ENCODE measurements around the gene MECP2. TPM values are rescaled to one million over a fixed set of nuclear protein-coding genes. Genes with fewer than 3 reads are reported as not detected.
"Not testable (repeated sequence)": the region's sequence is repeated elsewhere in the genome, so short reads cannot be mapped to it uniquely, and the experiment has no call there.

The MECP2 gene
- 10 to 100 TPM; 61.0 to 84.9 TPM for total RNA-seq

DNA sequence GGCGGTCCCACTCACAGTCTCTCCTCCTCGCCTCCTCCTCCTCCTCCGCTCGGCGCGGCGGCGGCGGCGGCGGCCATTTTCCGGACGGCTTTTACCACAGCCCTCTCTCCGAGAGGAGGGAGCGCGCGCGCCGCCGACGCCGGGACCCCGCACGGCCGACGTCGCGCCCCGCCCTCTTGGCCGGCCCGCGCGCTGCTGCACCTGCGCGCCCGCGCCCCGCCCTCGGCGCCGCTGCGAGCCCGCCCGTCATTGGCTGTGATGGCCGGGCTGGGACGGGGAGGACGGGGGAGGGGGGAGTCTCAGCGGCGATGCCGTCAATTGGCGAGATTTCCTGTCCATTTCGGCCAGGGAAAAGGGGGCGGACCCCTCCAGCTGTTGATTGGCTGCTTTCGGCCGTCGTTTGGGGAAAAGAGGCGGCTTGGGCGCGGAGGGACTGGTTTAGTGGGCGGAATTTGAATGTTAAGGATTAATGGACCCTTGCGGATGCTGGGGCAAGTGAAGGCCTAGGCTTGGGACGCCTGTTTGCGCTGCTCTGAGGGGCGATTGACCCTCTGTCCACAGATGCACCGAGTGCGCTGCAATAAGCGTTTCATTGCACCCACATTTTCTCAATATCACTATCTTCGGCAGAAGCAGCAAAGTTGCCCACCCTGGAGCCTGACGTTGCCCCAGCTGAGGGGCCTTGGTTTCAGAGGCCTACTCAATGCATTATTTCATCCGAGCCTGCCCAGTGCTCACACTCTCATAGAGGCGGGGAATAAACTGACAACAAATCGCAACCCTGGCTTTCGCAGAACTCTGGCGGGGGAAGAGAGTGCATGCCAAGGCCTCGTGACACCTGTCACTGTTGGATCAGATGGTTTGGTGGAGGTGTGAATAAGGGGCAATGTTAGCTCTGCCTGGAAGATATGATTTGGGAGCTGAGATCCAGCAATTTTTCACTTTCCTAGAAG, at the start of gene MECP2:
MECP2 (minus strand) TSS at position 129 of the 953 bp plus-strand sequence.
- DNase-seq (ENCODE audit: low spot score in 2 of 2): peak; percentile 87 to 92
- Mint-ChIP-seq H3K36me3 (peaks cover 8% of the 10 kb centered on the region in 2 donors), H3K27ac (peak within 1 kb of the TSS; percentile 97 to 99), H3K9me3 (no peaks in the 10 kb centered on the region)
- peak; percentile 85 to 93 for ATAC-seq

DNA sequence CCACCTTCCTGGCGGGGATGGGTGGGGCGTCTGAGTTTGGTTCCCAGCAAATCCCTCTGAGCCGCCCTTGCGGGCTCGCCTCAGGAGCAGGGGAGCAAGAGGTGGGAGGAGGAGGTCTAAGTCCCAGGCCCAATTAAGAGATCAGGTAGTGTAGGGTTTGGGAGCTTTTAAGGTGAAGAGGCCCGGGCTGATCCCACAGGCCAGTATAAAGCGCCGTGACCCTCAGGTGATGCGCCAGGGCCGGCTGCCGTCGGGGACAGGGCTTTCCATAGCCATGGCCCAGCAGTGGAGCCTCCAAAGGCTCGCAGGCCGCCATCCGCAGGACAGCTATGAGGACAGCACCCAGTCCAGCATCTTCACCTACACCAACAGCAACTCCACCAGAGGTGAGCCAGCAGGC, 46.5 kb upstream of the MECP2 start, which contains the start of gene OPN1LW:
OPN1LW (plus strand) TSS at position 234 of the 400 bp plus-strand sequence; CDS start at position 275, 41 bp downstream.
- H3K9me3 Mint-ChIP-seq, H3K36me3 Mint-ChIP-seq: not testable (repeated sequence)

DNA sequence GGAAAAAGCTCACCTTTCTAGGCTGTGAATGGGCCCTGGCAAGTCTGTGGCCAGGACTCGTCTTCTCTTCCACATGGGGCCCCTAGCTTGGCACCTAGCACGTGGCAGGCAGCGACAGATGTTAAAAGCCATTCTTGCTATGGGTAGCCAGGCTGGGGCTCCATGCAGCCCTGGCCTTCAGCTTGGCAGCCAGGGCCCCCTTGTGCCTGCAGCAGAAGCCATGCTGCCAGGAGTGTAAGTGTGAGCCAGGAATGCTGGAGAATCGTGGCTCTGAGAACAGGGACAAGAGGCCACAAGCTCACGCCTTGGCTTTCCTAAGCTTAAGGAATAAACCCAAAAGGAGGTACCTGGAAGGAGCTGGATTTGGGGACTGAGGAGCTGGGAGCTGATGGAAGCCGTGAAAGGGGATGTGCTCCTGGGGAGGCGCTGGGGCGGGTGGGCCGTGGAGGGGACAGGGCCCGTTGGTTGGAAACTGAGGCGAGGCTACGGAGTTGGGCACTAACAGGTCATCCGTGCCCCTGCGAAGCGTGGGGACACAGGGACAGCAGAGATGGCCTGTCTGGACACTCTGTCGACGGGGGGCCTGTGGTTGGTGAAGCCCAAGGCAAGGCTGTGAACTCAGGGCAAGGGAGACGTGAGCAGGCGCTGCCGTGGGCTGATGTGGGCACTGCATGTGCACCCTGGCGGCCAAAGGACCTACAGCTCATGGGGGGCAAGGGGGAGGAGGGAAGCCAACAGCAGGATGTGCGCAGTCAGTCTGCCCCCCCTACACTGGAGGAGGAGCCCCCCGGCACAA, 45.6 kb upstream of the MECP2 start:
- Mint-ChIP-seq H3K9me3 (no peaks in the 10 kb centered on the region), H3K27ac (no peak overlapping the region), H3K36me3 (no peaks in the 10 kb centered on the region)
- DNase-seq (ENCODE audit: low spot score in 2 of 2): no peak
- ATAC-seq: no peak

More for the DNA sequence above, 46.5 kb upstream of the MECP2 start, which contains the start of gene OPN1LW:
- not testable (repeated sequence) for ATAC-seq; H3K27ac Mint-ChIP-seq; DNase-seq (ENCODE audit: low spot score in 2 of 2)

DNA sequence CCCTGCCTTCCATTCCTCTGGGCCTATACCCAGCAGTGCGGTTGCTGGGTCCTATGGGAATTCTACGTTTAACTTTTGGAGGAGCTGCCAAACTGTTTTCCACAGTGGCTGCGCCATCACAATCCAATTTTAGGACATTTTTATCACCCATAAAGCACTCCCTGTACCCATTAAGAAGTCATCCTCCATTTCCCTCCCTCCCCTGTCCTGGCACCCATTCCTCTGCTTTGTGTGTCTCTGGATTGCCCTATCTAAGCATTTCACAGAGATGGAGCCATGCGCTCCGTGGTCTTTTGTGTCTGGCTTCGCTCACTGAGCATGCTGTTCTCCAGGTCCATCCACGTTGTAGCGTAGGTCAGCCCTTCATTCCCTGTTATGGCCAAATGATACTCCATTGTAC, 44.9 kb upstream of the MECP2 start:
- ATAC-seq (no peak), DNase-seq (ENCODE audit: low spot score in 2 of 2) (no peak)
- Mint-ChIP-seq H3K9me3 (no peaks in the 10 kb centered on the region), H3K36me3 (no peaks in the 10 kb centered on the region), H3K27ac (no peak overlapping the region)

DNA sequence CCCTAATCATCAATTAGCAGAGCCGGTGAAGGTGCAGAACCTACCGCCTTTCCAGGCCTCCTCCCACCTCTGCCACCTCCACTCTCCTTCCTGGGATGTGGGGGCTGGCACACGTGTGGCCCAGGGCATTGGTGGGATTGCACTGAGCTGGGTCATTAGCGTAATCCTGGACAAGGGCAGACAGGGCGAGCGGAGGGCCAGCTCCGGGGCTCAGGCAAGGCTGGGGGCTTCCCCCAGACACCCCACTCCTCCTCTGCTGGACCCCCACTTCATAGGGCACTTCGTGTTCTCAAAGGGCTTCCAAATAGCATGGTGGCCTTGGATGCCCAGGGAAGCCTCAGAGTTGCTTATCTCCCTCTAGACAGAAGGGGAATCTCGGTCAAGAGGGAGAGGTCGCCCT, 43.2 kb upstream of the MECP2 start:
- no peak for DNase-seq (ENCODE audit: low spot score in 2 of 2)
- no peak for ATAC-seq
- H3K9me3 Mint-ChIP-seq: no peaks in the 10 kb centered on the region
- no peak overlapping the region for H3K27ac Mint-ChIP-seq
- H3K36me3 Mint-ChIP-seq: no peaks in the 10 kb centered on the region

DNA sequence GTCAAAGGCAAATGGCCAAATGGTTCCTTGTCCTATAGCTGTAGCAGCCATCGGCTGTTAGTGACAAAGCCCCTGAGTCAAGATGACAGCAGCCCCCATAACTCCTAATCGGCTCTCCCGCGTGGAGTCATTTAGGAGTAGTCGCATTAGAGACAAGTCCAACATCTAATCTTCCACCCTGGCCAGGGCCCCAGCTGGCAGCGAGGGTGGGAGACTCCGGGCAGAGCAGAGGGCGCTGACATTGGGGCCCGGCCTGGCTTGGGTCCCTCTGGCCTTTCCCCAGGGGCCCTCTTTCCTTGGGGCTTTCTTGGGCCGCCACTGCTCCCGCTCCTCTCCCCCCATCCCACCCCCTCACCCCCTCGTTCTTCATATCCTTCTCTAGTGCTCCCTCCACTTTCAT, 42.7 kb upstream of the MECP2 start:
- DNase-seq (ENCODE audit: low spot score in 2 of 2) (no peak), ATAC-seq (no peak)
- no peak overlapping the region for H3K27ac Mint-ChIP-seq

DNA sequence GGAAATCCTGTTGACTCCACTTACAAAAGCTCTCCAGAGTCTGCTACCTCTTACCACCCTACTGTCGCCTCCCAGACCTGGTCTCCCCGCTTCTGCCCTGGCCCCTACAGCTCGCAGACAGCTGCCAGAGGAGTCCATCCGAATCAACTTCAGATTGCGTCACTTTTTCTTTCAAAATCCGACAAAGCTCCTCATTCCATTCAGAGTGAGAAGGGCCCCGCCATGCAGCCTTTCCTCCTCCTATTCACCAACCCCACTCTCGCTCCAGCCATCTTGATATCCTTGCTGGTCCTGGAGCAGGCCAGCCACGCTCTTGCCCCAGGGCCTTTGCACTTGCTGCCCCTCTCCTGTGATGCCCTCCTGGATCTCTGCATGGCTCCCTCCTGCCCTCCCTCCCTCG, 41.3 kb upstream of the MECP2 start:
- DNase-seq (ENCODE audit: low spot score in 2 of 2) (no peak), ATAC-seq (no peak)
- Mint-ChIP-seq H3K36me3 (no peaks in the 10 kb centered on the region), H3K27ac (peak overlapping the region in 1 of 2 donors; percentile 69), H3K9me3 (no peaks in the 10 kb centered on the region)

More for the DNA sequence above, 42.7 kb upstream of the MECP2 start:
- no peaks in the 10 kb centered on the region for H3K36me3 Mint-ChIP-seq
- H3K9me3 Mint-ChIP-seq: no peaks in the 10 kb centered on the region

DNA sequence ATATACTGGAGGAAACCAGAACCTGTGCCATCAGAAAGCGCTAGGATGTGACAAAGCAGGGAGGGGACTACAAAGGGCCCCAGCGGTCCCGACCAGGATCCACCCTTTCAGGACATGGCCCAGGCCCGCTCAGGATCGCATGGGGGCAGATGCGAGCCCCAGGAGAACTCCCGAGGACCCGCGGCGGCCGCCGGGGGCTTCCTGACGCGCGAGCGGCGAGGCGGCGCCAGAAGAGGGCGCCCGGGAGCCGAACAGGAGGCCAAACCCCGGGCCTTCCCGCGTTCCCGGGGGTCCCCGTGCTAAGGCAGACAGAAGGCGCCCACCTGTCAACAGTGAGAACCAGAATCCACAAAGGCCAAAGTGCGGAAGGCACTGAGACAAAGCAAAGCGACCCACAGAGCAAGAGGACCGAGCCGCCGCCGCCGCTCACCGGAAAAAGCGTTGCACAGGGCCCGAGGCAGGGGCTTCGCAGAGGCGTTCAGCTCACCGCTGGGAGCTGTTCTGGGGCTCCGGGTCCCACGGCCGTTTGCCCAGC, 39.2 kb upstream of the MECP2 start:
- H3K27ac Mint-ChIP-seq: peak overlapping the region; percentile 81 to 98
- ATAC-seq (peak; percentile 81 to 86), DNase-seq (ENCODE audit: low spot score in 2 of 2) (peak; percentile 65 to 78)
- no peaks in the 10 kb centered on the region for H3K9me3 Mint-ChIP-seq
- no peaks in the 10 kb centered on the region for H3K36me3 Mint-ChIP-seq

DNA sequence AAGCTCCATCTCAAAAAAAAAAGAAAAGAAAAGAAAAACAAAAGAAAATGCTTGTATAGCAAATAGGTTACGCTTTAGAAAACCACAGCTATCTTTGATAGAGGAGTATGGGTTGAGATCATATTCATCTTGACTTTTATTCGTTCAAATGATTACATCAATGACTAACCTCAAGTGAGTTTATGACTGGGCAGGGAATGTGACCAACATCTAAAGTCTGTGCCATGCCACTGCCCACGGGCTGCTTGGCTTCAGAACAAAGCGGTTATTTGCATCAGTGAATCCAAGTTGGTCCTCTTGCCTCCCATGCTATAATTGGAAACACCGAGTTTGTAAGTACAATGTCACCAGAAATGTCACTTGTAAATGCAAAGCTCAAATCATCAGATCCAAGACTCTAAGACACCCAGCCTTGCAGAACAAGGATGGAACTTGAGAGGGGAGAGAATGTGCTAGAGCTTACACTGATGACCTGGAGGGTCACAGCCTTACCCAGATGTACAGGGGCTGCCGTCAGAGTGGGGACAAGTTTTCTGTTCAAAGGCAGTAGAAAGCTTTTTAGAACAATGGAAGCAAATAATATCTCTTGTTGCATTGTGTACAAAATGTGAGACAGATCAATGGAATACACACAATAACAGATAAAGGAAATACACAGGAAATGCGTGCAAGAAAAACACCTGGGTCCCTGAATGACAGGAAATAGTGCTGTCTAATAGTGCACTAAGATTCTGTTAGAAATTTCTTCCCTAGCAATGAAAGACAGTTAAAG, 38.1 kb upstream of the MECP2 start:
- ATAC-seq (peak; percentile 79 to 81), DNase-seq (ENCODE audit: low spot score in 2 of 2) (peak in 1 of 2 donors; percentile 11)
- Mint-ChIP-seq H3K36me3 (no peaks in the 10 kb centered on the region), H3K9me3 (no peaks in the 10 kb centered on the region), H3K27ac (no peak overlapping the region)

DNA sequence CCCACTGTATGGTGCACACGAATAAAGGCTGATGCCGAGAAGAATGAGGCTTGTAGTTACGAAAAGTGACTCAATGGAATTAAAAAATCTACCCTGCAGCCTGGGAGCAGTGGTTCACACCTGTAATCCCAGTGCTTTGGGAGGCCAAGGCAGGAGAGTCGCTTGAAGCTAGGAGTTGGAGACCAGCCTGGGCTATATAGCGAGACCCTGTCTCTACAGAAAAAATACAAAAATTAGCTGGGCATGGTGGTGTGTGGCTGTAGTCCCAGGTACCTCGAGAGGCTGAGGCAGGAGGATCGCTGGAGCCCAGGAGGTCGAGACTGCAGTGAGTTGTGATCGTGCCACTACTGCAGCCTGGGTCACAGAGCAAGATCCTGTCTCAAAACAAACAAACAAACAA, 34.8 kb upstream of the MECP2 start:
- Mint-ChIP-seq H3K9me3 (no peaks in the 10 kb centered on the region), H3K27ac (no peak overlapping the region), H3K36me3 (no peaks in the 10 kb centered on the region)
- no peak for ATAC-seq
- DNase-seq (ENCODE audit: low spot score in 2 of 2): no peak

DNA sequence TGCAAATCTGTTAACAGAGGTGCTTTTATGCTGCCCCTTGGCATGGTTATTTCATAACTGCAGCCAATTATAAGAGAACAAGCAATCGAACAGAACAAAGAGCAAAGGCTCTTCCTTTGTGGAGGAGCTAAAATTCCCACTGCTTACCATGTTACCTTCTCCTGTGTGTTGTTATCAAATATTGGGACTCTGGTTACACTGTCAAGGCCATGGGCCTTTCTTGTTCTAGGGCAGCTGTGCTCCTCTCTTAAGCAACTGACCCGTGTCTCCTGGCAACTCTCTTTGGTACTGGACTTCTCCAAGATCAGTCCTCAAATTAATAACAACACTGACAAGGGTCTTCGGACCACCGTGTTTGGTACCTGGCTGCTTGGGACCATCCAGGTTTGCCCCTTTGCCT, 34.4 kb upstream of the MECP2 start:
- ATAC-seq: no peak
- H3K36me3 Mint-ChIP-seq: no peaks in the 10 kb centered on the region
- H3K9me3 Mint-ChIP-seq: no peaks in the 10 kb centered on the region
- no peak for DNase-seq (ENCODE audit: low spot score in 2 of 2)
- no peak overlapping the region for H3K27ac Mint-ChIP-seq

DNA sequence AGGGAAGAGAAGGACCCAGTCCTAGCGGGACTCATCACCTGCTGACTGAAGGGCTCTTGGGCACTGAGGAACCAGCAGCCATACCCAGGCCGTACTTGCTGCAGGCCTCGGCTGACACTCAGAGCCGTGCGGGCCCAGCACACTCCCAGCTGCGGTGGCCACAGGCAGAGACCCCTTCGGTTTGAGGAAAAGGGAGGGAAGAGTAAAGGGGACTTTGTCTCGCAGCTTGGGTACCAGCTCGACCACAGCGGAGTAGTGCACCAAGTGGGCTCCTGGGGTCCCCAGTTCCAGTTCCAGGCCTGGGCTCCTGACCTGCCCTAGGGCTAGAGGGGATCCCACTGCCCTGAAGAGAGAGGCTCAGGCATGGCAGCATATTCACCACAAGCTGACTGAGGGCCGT, 28.6 kb upstream of the MECP2 start:
- H3K9me3 Mint-ChIP-seq: no peaks in the 10 kb centered on the region
- H3K27ac Mint-ChIP-seq: no peak overlapping the region
- H3K36me3 Mint-ChIP-seq: no peaks in the 10 kb centered on the region
- DNase-seq (ENCODE audit: low spot score in 2 of 2) (no peak), ATAC-seq (no peak)

DNA sequence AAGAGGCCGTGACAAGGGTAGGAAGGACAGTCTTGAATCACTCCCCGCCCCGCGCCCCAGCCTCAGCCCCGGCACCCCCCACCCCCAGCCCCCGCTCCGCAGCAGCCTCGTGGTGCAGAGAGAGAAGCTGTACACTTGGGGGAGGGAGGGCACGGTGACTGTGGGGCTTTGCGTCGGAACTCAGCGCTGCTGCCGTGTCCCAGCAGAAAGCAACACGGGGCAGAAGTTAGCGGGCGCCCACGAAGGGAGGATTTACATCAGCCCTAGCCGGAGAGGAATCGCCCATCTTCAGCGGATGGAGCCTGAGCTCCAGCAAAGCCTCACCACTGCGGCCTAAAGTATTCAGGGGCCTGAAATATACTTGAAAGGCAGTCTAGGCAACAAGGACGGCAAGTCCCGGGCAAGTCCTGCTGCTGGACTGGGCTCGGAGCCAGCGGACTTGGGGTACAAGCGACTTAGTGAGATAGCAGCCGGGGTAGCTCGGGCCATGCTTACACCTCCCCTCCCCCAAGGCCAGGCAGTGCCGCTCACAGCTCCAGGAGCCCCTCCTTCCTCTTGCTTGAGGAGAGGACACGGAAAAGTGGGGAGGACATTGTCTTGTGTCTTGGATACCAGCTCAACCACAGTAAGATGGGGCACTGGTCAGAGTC, 28.0 kb upstream of the MECP2 start:
- Mint-ChIP-seq H3K36me3 (no peaks in the 10 kb centered on the region), H3K9me3 (no peaks in the 10 kb centered on the region), H3K27ac (no peak overlapping the region)
- DNase-seq (ENCODE audit: low spot score in 2 of 2) (no peak), ATAC-seq (no peak)

DNA sequence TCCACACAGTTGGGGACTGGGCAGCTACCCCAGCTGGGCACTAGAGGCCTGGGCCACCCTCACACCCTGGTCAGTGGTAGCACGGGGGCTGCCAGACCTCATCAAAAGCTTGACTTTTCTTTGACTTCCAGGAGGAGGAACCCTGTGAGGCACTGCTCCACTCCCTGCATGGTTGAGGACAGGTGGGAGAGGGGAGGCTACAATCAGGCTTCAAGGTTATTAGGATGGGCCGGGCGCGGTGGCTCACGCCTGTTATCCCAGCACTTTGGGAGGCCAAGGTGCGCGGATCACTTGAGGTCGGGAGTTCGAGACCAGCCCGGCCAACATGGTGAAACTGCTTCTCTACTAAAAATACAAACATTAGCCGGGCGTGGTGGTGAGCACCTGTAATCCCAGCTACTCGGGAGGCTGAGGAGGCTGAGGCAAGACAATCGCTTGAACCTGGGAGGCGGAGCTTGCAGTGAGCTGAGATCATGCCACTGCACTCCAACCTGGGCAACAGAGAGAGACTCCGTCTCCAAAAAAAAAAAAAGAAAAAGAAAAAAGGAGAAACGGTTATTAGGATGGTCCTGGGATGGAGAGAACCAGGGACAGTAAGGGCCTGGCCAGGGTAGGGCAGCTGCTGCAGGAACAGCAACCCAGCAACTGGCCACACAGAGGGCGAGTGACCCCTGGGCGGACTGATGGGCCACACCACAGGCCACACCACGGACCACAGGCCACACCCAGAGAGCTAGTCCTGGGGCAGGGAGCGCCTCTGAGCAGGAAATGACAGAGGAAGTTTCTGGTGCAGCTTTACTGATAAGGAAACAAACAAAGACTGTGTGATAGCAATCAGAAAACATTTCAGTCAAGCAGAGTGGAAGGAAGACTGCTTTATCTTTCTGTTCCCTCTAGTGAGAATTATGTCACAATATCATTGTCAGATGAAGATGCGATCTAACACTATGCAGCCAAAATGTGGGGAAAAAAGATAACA, 26.0 kb upstream of the MECP2 start:
- DNase-seq (ENCODE audit: low spot score in 2 of 2) (no peak), ATAC-seq (peak in 1 of 2 donors; percentile 76)
- H3K27ac Mint-ChIP-seq: peak overlapping the region in 1 of 2 donors; percentile 14
- H3K9me3 Mint-ChIP-seq: no peaks in the 10 kb centered on the region
- no peaks in the 10 kb centered on the region for H3K36me3 Mint-ChIP-seq

DNA sequence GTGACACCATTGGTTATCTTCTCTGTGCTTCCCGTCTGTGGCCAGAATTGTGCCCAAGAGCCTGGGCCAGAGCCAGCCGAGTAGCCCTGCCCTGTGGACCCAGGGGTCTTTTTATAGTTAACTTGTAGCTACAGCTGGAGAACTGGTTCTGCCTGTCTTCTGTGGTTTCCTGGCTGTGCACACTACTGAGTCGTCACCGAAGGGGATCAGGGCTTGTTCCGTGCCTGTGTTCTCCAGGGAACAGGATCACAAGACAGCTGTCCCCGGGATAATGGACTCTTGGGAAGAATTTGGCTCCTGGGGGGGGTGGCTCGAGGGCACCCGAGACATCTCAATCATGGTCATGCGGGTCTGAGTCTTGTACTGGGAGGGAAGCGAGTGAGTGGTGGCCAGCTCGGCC, 24.4 kb upstream of the MECP2 start:
- H3K9me3 Mint-ChIP-seq: no peaks in the 10 kb centered on the region
- H3K27ac Mint-ChIP-seq: no peak overlapping the region
- DNase-seq (ENCODE audit: low spot score in 2 of 2): no peak
- ATAC-seq: no peak
- H3K36me3 Mint-ChIP-seq: no peaks in the 10 kb centered on the region

Measured in activated naive CD4-positive, alpha-beta T cell treated with anti-CD3 and anti-CD28 coated beads, Interleukin-2, amount 50 U/mL, for 72 hours (primary cell).